Epithelial cell of esophagus (primary cell): ENCODE data around the gene DLGAP4.

Experiments used
- DNase-seq: peaks from one replicate; pipeline ENCODE4 v3.0.0; 2010; ENCODE audit warnings: low read depth
- H3K4me3 ChIP-seq: 2 replicates; pipeline ENCODE4 v1.5.1; 2011; ENCODE audit warnings: mild to moderate bottlenecking, low read length, control low read depth
- TF ChIP-seq, protein P1 (sequence below): IDR thresholded peaks from 2 replicates; pipeline ENCODE4 v1.5.1; 2011; ENCODE audit warnings: low read depth, mild to moderate bottlenecking, low read length, control low read depth, inconsistent platforms; ENCODE audit not compliant: insufficient read depth; ENCODE audit errors: missing control alignments

The DLGAP4 gene

DNA sequence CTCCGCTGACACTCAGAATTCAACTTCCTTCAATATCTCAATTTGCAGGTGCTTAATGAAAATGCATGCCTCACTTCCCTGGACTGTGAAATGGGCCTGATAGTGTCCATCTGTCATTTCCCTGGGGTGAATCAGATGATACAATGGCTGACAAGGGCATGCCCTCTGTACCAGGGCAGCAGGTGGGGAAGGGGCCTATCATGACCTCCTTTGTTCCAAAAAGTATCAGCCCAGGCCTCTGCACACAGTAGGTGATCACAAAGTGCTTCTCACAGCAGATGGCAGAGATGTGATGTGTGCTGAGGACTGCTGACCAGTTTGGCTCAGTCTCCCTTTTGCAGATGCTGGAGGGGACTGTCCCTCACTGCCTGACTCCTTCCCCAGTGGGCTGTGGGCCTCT, 44.3 kb downstream of the DLGAP4 start:
- DNase-seq, result no peak
- TF ChIP-seq, protein P1, sequence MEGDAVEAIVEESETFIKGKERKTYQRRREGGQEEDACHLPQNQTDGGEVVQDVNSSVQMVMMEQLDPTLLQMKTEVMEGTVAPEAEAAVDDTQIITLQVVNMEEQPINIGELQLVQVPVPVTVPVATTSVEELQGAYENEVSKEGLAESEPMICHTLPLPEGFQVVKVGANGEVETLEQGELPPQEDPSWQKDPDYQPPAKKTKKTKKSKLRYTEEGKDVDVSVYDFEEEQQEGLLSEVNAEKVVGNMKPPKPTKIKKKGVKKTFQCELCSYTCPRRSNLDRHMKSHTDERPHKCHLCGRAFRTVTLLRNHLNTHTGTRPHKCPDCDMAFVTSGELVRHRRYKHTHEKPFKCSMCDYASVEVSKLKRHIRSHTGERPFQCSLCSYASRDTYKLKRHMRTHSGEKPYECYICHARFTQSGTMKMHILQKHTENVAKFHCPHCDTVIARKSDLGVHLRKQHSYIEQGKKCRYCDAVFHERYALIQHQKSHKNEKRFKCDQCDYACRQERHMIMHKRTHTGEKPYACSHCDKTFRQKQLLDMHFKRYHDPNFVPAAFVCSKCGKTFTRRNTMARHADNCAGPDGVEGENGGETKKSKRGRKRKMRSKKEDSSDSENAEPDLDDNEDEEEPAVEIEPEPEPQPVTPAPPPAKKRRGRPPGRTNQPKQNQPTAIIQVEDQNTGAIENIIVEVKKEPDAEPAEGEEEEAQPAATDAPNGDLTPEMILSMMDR, result no peak
- H3K4me3 ChIP-seq, result no peak overlapping the region

DNA sequence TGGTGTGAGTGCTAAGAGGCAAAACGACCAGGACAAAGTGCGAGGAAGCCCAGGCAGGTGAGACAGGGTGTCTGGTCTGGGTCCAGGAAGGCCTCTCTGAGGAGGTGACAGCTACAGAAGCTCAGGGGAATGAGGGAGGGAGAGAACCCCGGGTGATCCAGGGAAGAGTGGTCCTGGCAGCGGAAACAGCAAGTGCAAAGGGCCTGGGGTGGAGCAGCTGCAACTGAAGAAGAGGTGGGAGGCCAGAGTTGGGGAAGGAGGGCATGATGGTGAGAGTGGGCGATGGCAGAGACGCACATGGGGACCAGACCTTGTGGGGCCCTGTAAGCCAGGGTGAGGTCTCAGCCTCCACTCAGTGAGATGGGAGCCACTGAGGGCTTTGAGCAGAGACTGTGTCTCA, 45.8 kb downstream of the DLGAP4 start:
- no peak overlapping the region for H3K4me3 ChIP-seq
- TF ChIP-seq, protein P1, result no peak
- no peak for DNase-seq

GRCh38 chr20:36352843-36353553, 46.9 kb downstream of the DLGAP4 start:
- H3K4me3 ChIP-seq, result no peak overlapping the region
- TF ChIP-seq, protein P1, result no peak
- peak; percentile 7 for DNase-seq

DNA sequence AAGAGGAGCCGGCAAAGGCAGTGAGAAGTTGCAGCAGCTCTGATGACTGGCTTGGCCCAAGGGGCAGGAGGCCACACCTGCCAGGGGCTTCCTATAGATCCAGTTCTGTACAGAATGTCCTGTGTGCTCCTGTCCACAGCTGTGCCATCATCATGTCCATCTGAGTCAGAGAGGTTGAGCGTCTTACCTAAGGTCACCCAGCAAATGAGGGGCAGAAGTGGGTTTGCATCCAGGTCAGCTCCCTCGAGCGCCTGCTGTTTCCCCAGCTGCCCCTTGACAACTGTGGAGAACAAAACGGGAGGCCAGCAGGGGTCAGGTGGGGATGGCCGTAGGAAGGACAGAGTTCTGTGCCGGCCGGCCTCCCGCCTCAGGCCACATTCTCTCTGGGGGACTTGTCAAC, 47.6 kb downstream of the DLGAP4 start:
- TF ChIP-seq, protein P1, result no peak
- no peak overlapping the region for H3K4me3 ChIP-seq
- DNase-seq, result no peak

GRCh38 chr20:36355469-36356171, 49.5 kb downstream of the DLGAP4 start:
- DNase-seq, result no peak
- no peak overlapping the region for H3K4me3 ChIP-seq
- TF ChIP-seq, protein P1, result no peak

GRCh38 chr20:36359668-36360406, 53.7 kb downstream of the DLGAP4 start:
- DNase-seq, result no peak
- H3K4me3 ChIP-seq, result no peak overlapping the region
- TF ChIP-seq, protein P1, result no peak
